Fibroblast of mammary gland (primary cell): ENCODE data around the gene PPP6R2.

Source experiments
- DNase-seq: peaks from one replicate; pipeline ENCODE4 v3.0.0-alpha.2; 2010; ENCODE audit warnings: low read depth
- H3K4me3 ChIP-seq: 2 replicates; pipeline ENCODE4 v1.5.1; 2011; ENCODE audit warnings: low read depth, mild to moderate bottlenecking, low read length, moderate library complexity; ENCODE audit not compliant: control insufficient read depth
- TF ChIP-seq, protein P1 (sequence below): conservative IDR thresholded peaks from 2 replicates; pipeline ENCODE4 v1.5.1; 2011; ENCODE audit warnings: low read depth, low read length, inconsistent platforms; ENCODE audit not compliant: control insufficient read depth, insufficient read depth

The PPP6R2 gene, protein sequence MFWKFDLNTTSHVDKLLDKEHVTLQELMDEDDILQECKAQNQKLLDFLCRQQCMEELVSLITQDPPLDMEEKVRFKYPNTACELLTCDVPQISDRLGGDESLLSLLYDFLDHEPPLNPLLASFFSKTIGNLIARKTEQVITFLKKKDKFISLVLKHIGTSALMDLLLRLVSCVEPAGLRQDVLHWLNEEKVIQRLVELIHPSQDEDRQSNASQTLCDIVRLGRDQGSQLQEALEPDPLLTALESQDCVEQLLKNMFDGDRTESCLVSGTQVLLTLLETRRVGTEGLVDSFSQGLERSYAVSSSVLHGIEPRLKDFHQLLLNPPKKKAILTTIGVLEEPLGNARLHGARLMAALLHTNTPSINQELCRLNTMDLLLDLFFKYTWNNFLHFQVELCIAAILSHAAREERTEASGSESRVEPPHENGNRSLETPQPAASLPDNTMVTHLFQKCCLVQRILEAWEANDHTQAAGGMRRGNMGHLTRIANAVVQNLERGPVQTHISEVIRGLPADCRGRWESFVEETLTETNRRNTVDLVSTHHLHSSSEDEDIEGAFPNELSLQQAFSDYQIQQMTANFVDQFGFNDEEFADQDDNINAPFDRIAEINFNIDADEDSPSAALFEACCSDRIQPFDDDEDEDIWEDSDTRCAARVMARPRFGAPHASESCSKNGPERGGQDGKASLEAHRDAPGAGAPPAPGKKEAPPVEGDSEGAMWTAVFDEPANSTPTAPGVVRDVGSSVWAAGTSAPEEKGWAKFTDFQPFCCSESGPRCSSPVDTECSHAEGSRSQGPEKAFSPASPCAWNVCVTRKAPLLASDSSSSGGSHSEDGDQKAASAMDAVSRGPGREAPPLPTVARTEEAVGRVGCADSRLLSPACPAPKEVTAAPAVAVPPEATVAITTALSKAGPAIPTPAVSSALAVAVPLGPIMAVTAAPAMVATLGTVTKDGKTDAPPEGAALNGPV

GRCh38 chr22:50342651-50343540 lies at the start of gene PPP6R2:
Gene PPP6R2, plus strand, starts transcription at chr22:50343327. Its CDS starts 50,582 bp downstream, at chr22:50393909.
- peak within 1 kb of the TSS; percentile 65 for H3K4me3 ChIP-seq
- DNase-seq, result peak; percentile 48
- TF ChIP-seq, protein P1, sequence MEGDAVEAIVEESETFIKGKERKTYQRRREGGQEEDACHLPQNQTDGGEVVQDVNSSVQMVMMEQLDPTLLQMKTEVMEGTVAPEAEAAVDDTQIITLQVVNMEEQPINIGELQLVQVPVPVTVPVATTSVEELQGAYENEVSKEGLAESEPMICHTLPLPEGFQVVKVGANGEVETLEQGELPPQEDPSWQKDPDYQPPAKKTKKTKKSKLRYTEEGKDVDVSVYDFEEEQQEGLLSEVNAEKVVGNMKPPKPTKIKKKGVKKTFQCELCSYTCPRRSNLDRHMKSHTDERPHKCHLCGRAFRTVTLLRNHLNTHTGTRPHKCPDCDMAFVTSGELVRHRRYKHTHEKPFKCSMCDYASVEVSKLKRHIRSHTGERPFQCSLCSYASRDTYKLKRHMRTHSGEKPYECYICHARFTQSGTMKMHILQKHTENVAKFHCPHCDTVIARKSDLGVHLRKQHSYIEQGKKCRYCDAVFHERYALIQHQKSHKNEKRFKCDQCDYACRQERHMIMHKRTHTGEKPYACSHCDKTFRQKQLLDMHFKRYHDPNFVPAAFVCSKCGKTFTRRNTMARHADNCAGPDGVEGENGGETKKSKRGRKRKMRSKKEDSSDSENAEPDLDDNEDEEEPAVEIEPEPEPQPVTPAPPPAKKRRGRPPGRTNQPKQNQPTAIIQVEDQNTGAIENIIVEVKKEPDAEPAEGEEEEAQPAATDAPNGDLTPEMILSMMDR, result no peak

GRCh38 chr22:50293441-50294318 lies 49.4 kb upstream of the PPP6R2 start:
- no peak overlapping the region for H3K4me3 ChIP-seq
- TF ChIP-seq, protein P1, result no peak
- peak; percentile 37 for DNase-seq

- no peak for DNase-seq
- TF ChIP-seq, protein P1, result no peak
- H3K4me3 ChIP-seq, result no peak overlapping the region
Observed at GRCh38 chr22:50294319-50294656, 48.8 kb upstream of the PPP6R2 start.

DNA sequence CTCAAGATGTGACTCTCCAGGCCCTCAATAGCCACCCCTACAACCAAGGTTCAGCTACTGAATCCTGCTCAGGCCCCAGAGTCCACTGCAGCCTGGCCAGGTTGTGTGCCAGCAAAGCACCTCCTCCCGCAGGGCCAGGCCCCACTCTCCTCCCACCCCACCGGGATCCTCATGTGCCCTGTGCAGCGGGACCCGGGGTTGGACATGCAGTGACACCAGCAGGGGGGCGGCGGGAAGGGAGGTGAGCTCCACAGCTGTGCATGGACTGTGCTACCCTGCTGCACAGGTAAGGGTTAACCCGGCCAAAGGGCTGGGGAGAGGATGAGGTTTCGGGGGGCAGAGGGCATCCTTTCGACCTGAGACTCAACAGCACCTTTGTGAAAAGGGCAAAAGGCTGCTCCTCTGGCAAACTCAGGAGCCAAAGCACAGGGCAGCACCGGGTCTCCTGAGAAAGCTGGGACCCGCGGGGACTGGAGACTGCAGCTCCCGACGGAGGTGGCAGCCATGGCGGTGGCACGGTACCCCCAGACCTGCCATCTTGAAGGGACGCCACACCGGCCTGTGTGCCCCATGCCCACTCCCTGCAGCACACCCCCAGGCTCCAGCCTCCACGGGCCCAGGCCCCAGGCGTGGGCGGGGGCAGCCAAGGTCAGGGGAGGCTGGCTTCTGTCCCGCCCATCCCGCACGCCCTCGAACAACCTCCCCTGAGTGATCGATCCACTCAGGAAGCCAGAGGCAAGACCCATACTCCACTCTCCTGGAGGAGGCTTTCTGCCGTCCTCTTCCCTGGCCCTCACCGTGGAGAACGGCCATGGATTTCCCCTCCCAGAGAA lies 46.3 kb upstream of the PPP6R2 start:
- no peak for DNase-seq
- no peak overlapping the region for H3K4me3 ChIP-seq
- TF ChIP-seq, protein P1, result no peak

- TF ChIP-seq, protein P1, result no peak
- no peak for DNase-seq
- no peak overlapping the region for H3K4me3 ChIP-seq
Observed at GRCh38 chr22:50297510-50298265, 45.4 kb upstream of the PPP6R2 start.
